ENCODE results near the gene HRH4. TPM values are rescaled to one million over a fixed set of nuclear protein-coding genes. Genes with fewer than 3 reads are reported as not detected.

The HRH4 gene
- total and polyA plus RNA-seq, 9 donors = 0.06 to 0.08 TPM; not detected in 7

GRCh38 chr18:24420551-24420950 is 39.9 kb upstream of the HRH4 start:
- no peaks in the 10 kb centered on the region for H3K4me1 ChIP-seq (ENCODE audit: insufficient read depth)
- 88 to 96% (median 94%) methylated on average over 4 of the region's 4 CpGs for whole genome bisulfite sequencing, 3 donors
- DNase-seq = no peak
- TF ChIP-seq, protein P1, sequence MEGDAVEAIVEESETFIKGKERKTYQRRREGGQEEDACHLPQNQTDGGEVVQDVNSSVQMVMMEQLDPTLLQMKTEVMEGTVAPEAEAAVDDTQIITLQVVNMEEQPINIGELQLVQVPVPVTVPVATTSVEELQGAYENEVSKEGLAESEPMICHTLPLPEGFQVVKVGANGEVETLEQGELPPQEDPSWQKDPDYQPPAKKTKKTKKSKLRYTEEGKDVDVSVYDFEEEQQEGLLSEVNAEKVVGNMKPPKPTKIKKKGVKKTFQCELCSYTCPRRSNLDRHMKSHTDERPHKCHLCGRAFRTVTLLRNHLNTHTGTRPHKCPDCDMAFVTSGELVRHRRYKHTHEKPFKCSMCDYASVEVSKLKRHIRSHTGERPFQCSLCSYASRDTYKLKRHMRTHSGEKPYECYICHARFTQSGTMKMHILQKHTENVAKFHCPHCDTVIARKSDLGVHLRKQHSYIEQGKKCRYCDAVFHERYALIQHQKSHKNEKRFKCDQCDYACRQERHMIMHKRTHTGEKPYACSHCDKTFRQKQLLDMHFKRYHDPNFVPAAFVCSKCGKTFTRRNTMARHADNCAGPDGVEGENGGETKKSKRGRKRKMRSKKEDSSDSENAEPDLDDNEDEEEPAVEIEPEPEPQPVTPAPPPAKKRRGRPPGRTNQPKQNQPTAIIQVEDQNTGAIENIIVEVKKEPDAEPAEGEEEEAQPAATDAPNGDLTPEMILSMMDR (IDR thresholded peaks at IDR 0.05) = no peak
- TF ChIP-seq POLR2A (IDR thresholded peaks at IDR 0.05) (no peak), EP300 (IDR thresholded peaks at IDR 0.05) (no peak)
- H3K9me3 ChIP-seq = no peaks in the 10 kb centered on the region
- intact Hi-C loops (cut with DNase I) = no loop called here
- H3K4me3 ChIP-seq = no peak overlapping the region
- H3K36me3 ChIP-seq = no peaks in the 10 kb centered on the region
- H3K27me3 ChIP-seq = no peaks in the 10 kb centered on the region
- H3K27ac ChIP-seq = no peak overlapping the region

DNA sequence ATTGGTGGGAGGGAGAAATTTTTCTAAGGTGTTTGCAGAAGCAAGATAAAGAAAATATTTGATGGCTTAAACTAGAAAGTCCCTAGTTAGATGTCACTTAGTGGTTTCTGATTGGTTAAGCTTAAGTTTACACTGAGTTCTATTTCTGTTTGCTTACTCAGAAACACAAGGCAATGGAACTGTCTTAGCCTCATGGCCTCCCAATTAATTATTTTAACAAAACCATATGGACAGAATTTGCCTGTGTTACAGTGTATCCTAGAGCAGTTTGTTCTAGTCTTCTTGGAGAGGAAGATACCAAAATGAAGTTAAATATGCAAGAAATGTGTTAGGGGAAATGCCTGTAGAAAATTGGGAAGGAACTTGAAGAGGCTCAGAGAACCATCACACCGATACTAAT is 38.6 kb upstream of the HRH4 start:
- H3K27me3 ChIP-seq = no peaks in the 10 kb centered on the region
- H3K27ac ChIP-seq = no peak overlapping the region
- H3K36me3 ChIP-seq = no peaks in the 10 kb centered on the region
- TF ChIP-seq EP300 (IDR thresholded peaks at IDR 0.05) (no peak), POLR2A (IDR thresholded peaks at IDR 0.05) (no peak)
- TF ChIP-seq, protein P1 (IDR thresholded peaks at IDR 0.05) = no peak
- WGBS, 3 donors = 4 to 38% (median 13%) methylated on average over 1 of the region's 1 CpG
- DNase-seq = no peak
- intact Hi-C loops (cut with DNase I) = no loop called here
- H3K4me1 ChIP-seq (ENCODE audit: insufficient read depth) = no peaks in the 10 kb centered on the region
- no peaks in the 10 kb centered on the region for H3K9me3 ChIP-seq
- H3K4me3 ChIP-seq = no peak overlapping the region

GRCh38 chr18:24426073-24426397 is 34.4 kb upstream of the HRH4 start:
- no peaks in the 10 kb centered on the region for H3K36me3 ChIP-seq
- 37 to 40% (median 38%) methylated on average over 11 of the region's 11 CpGs for WGBS, 3 donors
- peaks cover 2% of the 10 kb centered on the region for H3K4me1 ChIP-seq (ENCODE audit: insufficient read depth)
- H3K9me3 ChIP-seq = no peaks in the 10 kb centered on the region
- H3K27ac ChIP-seq = peak overlapping the region in 1 of 2 donors; percentile 60
- no peak for DNase-seq
- intact Hi-C loops (cut with DNase I) = no loop called here
- H3K4me3 ChIP-seq = peak overlapping the region; percentile 88
- no peaks in the 10 kb centered on the region for H3K27me3 ChIP-seq
- TF ChIP-seq, protein P1 (IDR thresholded peaks at IDR 0.05) = no peak
- no peak for TF ChIP-seq POLR2A (IDR thresholded peaks at IDR 0.05)
- no peak for TF ChIP-seq EP300 (IDR thresholded peaks at IDR 0.05)

- Histone ChIP-seq H3K27me3 (no peaks in the 10 kb centered on the region), H3K4me3 (peak within 1 kb of the TSS; percentile 88), H3K27ac (peak within 1 kb of the TSS; percentile 60 to 64), H3K9me3 (no peaks in the 10 kb centered on the region), H3K4me1 (ENCODE audit: insufficient read depth) (peaks cover 2% of the 10 kb centered on the region), H3K36me3 (no peaks in the 10 kb centered on the region)
- intact Hi-C loops (cut with DNase I) = no loop called here
- DNase-seq = peak; percentile 76 to 91 (median 87)
- 1 to 2% (median 1%) methylated on average over 50 to 82 of the region's 82 CpGs for WGBS, 3 donors
- TF ChIP-seq, protein P1 (IDR thresholded peaks at IDR 0.05) = no peak
- peak; percentile 32 for TF ChIP-seq POLR2A (IDR thresholded peaks at IDR 0.05)
- TF ChIP-seq EP300 (IDR thresholded peaks at IDR 0.05) = no peak
These were observed 33.8 kb upstream of the HRH4 start, which contains the start of gene IMPACT for GRCh38 chr18:24426398-24427294. Gene IMPACT, plus strand, starts transcription at chr18:24426670. Its CDS starts 87 bp downstream, at chr18:24426757.

Measured in ovary (tissue), 9 donors.